Measurements from ENCODE around the gene SLF1.

DNA sequence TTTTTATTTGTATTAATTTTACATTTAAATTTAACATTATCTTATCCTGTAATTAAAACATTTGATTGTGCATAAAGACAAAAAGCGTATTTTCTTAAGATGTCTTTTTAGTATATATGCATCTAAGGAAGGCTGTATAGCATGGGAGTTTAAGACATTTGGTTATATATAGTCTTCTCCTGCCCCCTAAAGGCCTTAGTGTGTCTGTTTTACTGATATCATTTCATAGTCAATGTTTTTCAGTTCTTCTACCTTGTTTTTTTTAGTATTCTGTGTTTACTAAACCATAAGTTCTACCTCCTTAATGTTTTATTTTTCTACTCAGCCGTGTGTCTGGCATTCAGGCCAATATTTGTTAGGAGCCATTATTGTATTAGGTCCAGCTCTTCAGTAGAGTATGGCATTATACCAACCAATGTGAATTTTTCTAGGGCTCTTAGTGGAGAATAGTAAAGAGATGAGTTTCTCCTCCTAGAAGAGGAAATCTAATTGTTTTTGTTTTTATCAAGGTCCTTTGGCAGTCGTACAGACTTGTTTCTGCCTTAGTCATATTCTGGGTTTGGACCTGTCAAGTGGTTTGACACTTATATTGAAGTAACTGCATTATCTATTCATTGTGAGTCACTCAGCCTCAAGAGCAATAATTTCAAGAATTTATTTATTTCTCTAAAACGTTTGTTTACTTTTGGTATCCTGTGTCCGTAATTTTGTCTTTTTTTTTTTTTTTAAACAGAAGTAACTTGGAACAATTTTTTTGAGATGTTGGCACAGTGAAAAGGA is 74.8 kb downstream of the SLF1 start:
- no peak for TF ChIP-seq POLR2A (IDR thresholded peaks at IDR 0.05)
- TF ChIP-seq, protein P1, sequence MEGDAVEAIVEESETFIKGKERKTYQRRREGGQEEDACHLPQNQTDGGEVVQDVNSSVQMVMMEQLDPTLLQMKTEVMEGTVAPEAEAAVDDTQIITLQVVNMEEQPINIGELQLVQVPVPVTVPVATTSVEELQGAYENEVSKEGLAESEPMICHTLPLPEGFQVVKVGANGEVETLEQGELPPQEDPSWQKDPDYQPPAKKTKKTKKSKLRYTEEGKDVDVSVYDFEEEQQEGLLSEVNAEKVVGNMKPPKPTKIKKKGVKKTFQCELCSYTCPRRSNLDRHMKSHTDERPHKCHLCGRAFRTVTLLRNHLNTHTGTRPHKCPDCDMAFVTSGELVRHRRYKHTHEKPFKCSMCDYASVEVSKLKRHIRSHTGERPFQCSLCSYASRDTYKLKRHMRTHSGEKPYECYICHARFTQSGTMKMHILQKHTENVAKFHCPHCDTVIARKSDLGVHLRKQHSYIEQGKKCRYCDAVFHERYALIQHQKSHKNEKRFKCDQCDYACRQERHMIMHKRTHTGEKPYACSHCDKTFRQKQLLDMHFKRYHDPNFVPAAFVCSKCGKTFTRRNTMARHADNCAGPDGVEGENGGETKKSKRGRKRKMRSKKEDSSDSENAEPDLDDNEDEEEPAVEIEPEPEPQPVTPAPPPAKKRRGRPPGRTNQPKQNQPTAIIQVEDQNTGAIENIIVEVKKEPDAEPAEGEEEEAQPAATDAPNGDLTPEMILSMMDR (IDR thresholded peaks at IDR 0.05): peak in 4 of 6 experiments; percentile 18 to 46 (median 25)
